ENCODE data around the gene RIC1. TPM values are rescaled to one million over a fixed set of nuclear protein-coding genes. Genes with fewer than 3 reads are reported as not detected.

The RIC1 gene
- total and polyA plus RNA-seq, 7 experiments from 2014 or later: 4.8 to 28.2 (median 24.4) TPM

DNA sequence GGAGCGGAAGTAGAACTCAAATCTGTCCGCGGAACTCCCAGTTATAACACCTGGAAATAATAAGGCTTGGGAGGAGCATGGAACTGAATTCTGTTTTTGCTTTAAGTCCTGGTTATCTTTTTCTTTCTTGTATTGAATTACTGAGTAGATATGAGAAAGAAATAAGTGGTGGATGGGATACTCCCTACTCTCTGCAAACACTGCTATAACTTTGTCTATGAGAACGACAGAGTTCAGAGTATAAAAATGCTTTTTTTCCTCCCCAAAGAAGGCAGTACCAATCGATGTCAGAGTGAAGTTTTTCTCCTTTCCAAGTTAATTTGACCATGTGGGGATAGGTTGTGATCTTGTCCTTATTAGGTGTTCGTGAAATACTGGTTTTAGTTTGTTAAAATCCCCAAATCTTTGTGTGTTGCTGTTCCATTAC lies 1.2 kb downstream of the RIC1 start:
- Histone ChIP-seq H3K4me3 (ENCODE audit: low read length) (peak overlapping the region; percentile 88), H3K27me3 (ENCODE audit: control insufficient read depth in 2 of 2, insufficient read depth in 2 of 2, low read length in 2 of 2) (no peaks in the 10 kb centered on the region), H3K36me3 (ENCODE audit: control insufficient read depth in 2 of 3, insufficient read depth in 3 of 3, low read length in 3 of 3) (peaks cover 0 to 8% (median 0%) of the 10 kb centered on the region in 3 experiments), H3K4me1 (ENCODE audit: control insufficient read depth in 2 of 2, insufficient read depth in 2 of 2, low read length in 2 of 2) (peaks cover 10 to 35% of the 10 kb centered on the region in 2 donors), H3K27ac (ENCODE audit: low read depth, low read length) (peak overlapping the region; percentile 89), H3K9me3 (ENCODE audit: control insufficient read depth in 2 of 3, low read length in 3 of 3) (peaks cover 0 to 2% (median 0%) of the 10 kb centered on the region in 3 experiments)
- intact Hi-C loops (cut with micrococcal nuclease): loop anchor here (1.0 to 5.0 kb wide), 4 partner anchors 42 to 1332 kb away; no protein-coding TSS in a partner anchor
- POLR2A ChIA-PET: no interaction called here
- ATAC-seq (no peak), DNase-seq (peak in 5 of 9 donors; percentile 16 to 34 (median 30))
- Mint-ChIP-seq H3K27ac (peak overlapping the region; percentile 85 to 98 (median 92)), H3K4me3 (peak overlapping the region; percentile 90 to 100 (median 97)), H3K4me1 (peaks cover 38 to 77% (median 66%) of the 10 kb centered on the region in 7 donors), H3K27me3 (no peaks in the 10 kb centered on the region), H3K36me3 (peaks cover under 1 to 22% (median 8%) of the 10 kb centered on the region in 5 donors), H3K9me3 (peaks cover 0 to 8% (median under 1%) of the 10 kb centered on the region in 11 donors)
- CTCF ChIA-PET: no interaction called here

DNA sequence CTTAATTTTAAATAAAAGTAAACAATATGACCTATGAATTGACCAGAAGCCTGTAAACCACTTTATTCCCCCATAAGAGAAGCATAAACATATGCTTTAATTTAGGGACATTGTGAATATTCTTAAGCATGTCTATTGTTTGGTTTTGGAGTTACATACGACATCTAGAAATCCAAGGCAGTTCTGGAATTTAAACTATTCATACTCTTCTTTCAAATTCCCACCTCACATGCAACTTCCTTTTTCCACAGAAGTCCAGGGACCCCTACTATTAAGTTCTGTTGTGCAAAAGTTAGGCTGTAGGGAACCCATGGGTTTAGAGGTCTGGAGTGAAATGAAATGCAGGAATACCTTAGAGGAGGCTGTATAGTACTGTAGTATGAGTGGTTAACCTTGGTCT lies 2.1 kb downstream of the RIC1 start:
- POLR2A ChIA-PET: no interaction called here
- CTCF ChIA-PET: no interaction called here
- intact Hi-C loops (cut with micrococcal nuclease): loop anchor here in 1 of 2 donors (5.0 kb wide), 2 partner anchors 41 to 76 kb away; no protein-coding TSS in a partner anchor
- Histone ChIP-seq H3K4me3 (ENCODE audit: low read length) (peak overlapping the region; percentile 14), H3K4me1 (ENCODE audit: control insufficient read depth in 2 of 2, insufficient read depth in 2 of 2, low read length in 2 of 2) (peaks cover 10 to 26% of the 10 kb centered on the region in 2 donors), H3K27ac (ENCODE audit: low read depth, low read length) (no peak overlapping the region), H3K27me3 (ENCODE audit: control insufficient read depth in 2 of 2, insufficient read depth in 2 of 2, low read length in 2 of 2) (no peaks in the 10 kb centered on the region), H3K36me3 (ENCODE audit: control insufficient read depth in 2 of 3, insufficient read depth in 3 of 3, low read length in 3 of 3) (peaks cover 0 to 10% (median 0%) of the 10 kb centered on the region in 3 experiments), H3K9me3 (ENCODE audit: control insufficient read depth in 2 of 3, low read length in 3 of 3) (peaks cover 0 to 5% (median 0%) of the 10 kb centered on the region in 3 experiments)
- no peak overlapping the region for H3K27ac Mint-ChIP-seq
- peaks cover 1 to 15% (median 7%) of the 10 kb centered on the region in 11 donors for H3K9me3 Mint-ChIP-seq
- H3K27me3 Mint-ChIP-seq: no peaks in the 10 kb centered on the region
- peak overlapping the region in 7 of 10 donors; percentile 2 to 99 (median 33) for H3K4me3 Mint-ChIP-seq
- H3K36me3 Mint-ChIP-seq: peaks cover 8 to 30% (median 17%) of the 10 kb centered on the region in 5 donors
- DNase-seq (no peak), ATAC-seq (no peak)
- peaks cover 37 to 73% (median 65%) of the 10 kb centered on the region in 7 donors for H3K4me1 Mint-ChIP-seq

DNA sequence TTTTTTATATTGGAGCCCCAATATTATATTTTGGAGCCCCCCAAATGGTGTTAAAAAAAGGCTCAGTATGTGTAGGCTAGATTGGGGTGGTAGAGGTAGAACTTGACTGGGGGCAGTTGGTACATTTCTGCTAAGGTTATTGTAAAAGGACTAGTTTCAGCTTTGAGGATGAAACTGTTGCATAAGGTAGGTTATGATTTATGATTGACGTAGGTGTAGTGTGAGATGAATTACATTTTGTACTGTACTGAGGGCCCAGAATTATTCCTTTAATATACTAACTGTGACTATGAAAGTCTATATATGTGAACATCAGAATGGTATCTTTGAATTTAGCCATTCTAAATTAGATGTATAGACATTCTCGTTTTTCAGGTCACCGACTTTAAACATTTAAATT lies 3.6 kb downstream of the RIC1 start:
- ATAC-seq (no peak), DNase-seq (no peak)
- POLR2A ChIA-PET: interaction anchor here (0.6 to 1.7 kb wide), 4 partner anchors 9 to 212 kb away, joined by 3 to 4 read pairs (median 3); no protein-coding TSS in a partner anchor
- H3K9me3 Mint-ChIP-seq: peaks cover 4 to 17% (median 8%) of the 10 kb centered on the region in 11 donors
- CTCF ChIA-PET: interaction anchor here (1.3 kb wide), 1 partner anchor 182 kb away, joined by 3 read pairs; the partner anchor contains the start of gene CD274
- H3K27me3 ChIP-seq (ENCODE audit: control insufficient read depth in 2 of 2, insufficient read depth in 2 of 2, low read length in 2 of 2): no peaks in the 10 kb centered on the region
- peaks cover 9 to 27% (median 21%) of the 10 kb centered on the region in 5 donors for H3K36me3 Mint-ChIP-seq
- no peak overlapping the region for H3K27ac ChIP-seq (ENCODE audit: low read depth, low read length)
- H3K4me1 Mint-ChIP-seq: peaks cover 31 to 63% (median 56%) of the 10 kb centered on the region in 7 donors
- peak overlapping the region in 4 of 10 donors; percentile 6 to 47 (median 22) for H3K4me3 Mint-ChIP-seq
- peaks cover 0 to 10% (median 0%) of the 10 kb centered on the region in 3 experiments for H3K36me3 ChIP-seq (ENCODE audit: control insufficient read depth in 2 of 3, insufficient read depth in 3 of 3, low read length in 3 of 3)
- intact Hi-C loops (cut with micrococcal nuclease): loop anchor here (2.0 to 5.0 kb wide), 3 partner anchors 14 to 75 kb away; no protein-coding TSS in a partner anchor
- peaks cover 0 to 5% (median 0%) of the 10 kb centered on the region in 3 experiments for H3K9me3 ChIP-seq (ENCODE audit: control insufficient read depth in 2 of 3, low read length in 3 of 3)
- H3K4me1 ChIP-seq (ENCODE audit: control insufficient read depth in 2 of 2, insufficient read depth in 2 of 2, low read length in 2 of 2): peaks cover 0 to 12% of the 10 kb centered on the region in 2 donors
- H3K27ac Mint-ChIP-seq: peak overlapping the region in 1 of 9 donors; percentile 1
- H3K27me3 Mint-ChIP-seq: no peaks in the 10 kb centered on the region
- H3K4me3 ChIP-seq (ENCODE audit: low read length): no peak overlapping the region

DNA sequence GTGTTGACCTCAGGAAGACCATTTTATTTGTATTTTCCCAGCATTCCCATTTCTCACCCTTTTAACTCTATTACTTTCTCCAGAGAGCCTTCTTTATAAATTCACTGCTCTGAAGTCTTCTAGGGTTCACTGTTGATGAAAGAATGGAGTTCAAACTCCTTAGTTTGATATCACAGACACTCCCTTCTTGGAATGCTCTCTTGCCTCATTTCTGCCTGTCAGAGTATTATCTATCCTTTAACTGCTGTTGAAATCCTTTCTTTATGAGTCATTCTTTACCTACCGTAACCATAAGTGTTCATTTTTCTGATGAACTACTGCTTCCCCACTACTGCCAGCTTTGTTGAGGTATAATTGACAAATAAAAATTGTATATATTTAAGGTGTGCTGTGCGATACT lies 4.3 kb downstream of the RIC1 start:
- no peak for ATAC-seq
- peaks cover 0 to 9% of the 10 kb centered on the region in 2 donors for H3K4me1 ChIP-seq (ENCODE audit: control insufficient read depth in 2 of 2, insufficient read depth in 2 of 2, low read length in 2 of 2)
- Mint-ChIP-seq H3K36me3 (peaks cover 16 to 34% (median 28%) of the 10 kb centered on the region in 5 donors), H3K4me1 (peaks cover 32 to 64% (median 59%) of the 10 kb centered on the region in 7 donors), H3K9me3 (peaks cover 6 to 24% (median 14%) of the 10 kb centered on the region in 11 donors), H3K27me3 (no peaks in the 10 kb centered on the region), H3K4me3 (peak overlapping the region in 2 of 10 donors; percentile 15 to 18), H3K27ac (no peak overlapping the region)
- peaks cover 0 to 10% (median 0%) of the 10 kb centered on the region in 3 experiments for H3K36me3 ChIP-seq (ENCODE audit: control insufficient read depth in 2 of 3, insufficient read depth in 3 of 3, low read length in 3 of 3)
- ChIA-PET POLR2A (interaction anchor here (0.6 kb wide), 2 partner anchors 194 to 212 kb away, joined by 3 read pairs; no protein-coding TSS in a partner anchor), CTCF (interaction anchor here (0.7 kb wide), 1 partner anchor 11 kb away, joined by 3 read pairs; no protein-coding TSS in a partner anchor)
- no peak for DNase-seq
- no peak overlapping the region for H3K27ac ChIP-seq (ENCODE audit: low read depth, low read length)
- intact Hi-C loops (cut with micrococcal nuclease): loop anchor here (2.0 to 5.0 kb wide), 3 partner anchors 14 to 74 kb away; no protein-coding TSS in a partner anchor
- no peaks in the 10 kb centered on the region for H3K27me3 ChIP-seq (ENCODE audit: control insufficient read depth in 2 of 2, insufficient read depth in 2 of 2, low read length in 2 of 2)
- H3K9me3 ChIP-seq (ENCODE audit: control insufficient read depth in 2 of 3, low read length in 3 of 3): peaks cover 0 to 5% (median 0%) of the 10 kb centered on the region in 3 experiments
- no peak overlapping the region for H3K4me3 ChIP-seq (ENCODE audit: low read length)

DNA sequence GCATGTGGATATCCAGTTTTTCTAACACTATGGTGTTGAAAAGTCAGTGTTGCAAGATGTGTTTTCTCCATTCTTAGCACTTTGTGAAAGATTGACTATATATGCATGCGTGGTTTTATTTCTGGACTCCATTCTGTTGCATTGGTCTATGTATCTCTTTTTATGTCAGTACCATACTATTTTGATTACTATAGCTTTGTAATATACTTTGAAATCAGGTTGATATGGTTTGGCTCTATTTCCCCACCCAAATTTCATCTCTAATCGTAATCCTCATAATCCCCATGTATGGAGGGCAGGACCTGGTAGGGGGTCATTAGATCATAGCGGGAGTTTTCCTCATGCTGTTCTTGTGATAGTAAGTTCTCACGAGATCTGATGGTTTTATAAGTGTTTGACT lies 6.5 kb downstream of the RIC1 start:
- H3K27me3 ChIP-seq (ENCODE audit: control insufficient read depth in 2 of 2, insufficient read depth in 2 of 2, low read length in 2 of 2): no peaks in the 10 kb centered on the region
- CTCF ChIA-PET: no interaction called here
- H3K36me3 ChIP-seq (ENCODE audit: control insufficient read depth in 2 of 3, insufficient read depth in 3 of 3, low read length in 3 of 3): peaks cover 0 to 3% (median 0%) of the 10 kb centered on the region in 3 experiments
- intact Hi-C loops (cut with micrococcal nuclease): no loop called here
- POLR2A ChIA-PET: interaction anchor here (1.5 kb wide), 1 partner anchor 26 kb away, joined by 3 read pairs; no protein-coding TSS in a partner anchor
- H3K4me3 ChIP-seq (ENCODE audit: low read length): no peak overlapping the region
- Mint-ChIP-seq H3K4me1 (peaks cover 32 to 82% (median 74%) of the 10 kb centered on the region in 7 donors), H3K9me3 (peaks cover 9 to 44% (median 31%) of the 10 kb centered on the region in 11 donors), H3K4me3 (peak overlapping the region in 1 of 10 donors; percentile 22), H3K27me3 (no peaks in the 10 kb centered on the region), H3K36me3 (peaks cover 31 to 55% (median 50%) of the 10 kb centered on the region in 5 donors), H3K27ac (peak overlapping the region in 2 of 9 donors; percentile 2 to 48)
- DNase-seq: no peak
- ATAC-seq: no peak
- H3K9me3 ChIP-seq (ENCODE audit: control insufficient read depth in 2 of 3, low read length in 3 of 3): peaks cover 0 to 5% (median 0%) of the 10 kb centered on the region in 3 experiments
- H3K27ac ChIP-seq (ENCODE audit: low read depth, low read length): no peak overlapping the region
- H3K4me1 ChIP-seq (ENCODE audit: control insufficient read depth in 2 of 2, insufficient read depth in 2 of 2, low read length in 2 of 2): peaks cover 0 to 6% of the 10 kb centered on the region in 2 donors

DNA sequence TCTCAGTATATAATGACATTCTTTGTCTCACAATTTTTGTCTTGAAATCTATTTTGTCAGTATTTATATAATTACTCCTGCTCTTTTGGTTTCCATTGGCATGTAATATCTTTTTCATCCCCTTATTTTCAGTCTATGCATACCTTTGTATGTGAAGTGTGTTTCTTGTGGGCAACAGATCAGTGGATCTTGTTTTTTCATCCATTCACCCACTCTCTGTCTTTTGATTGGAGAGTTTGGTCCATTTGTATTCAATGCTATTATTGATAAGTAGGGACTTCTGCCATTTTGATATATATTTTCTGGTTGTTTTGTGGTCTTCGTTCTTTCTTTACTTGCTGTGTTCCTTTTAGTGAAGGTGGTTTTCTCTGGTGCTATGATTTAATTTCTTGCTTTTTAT lies 10.9 kb downstream of the RIC1 start:
- H3K4me1 ChIP-seq (ENCODE audit: control insufficient read depth in 2 of 2, insufficient read depth in 2 of 2, low read length in 2 of 2): no peaks in the 10 kb centered on the region
- H3K27me3 ChIP-seq (ENCODE audit: control insufficient read depth in 2 of 2, insufficient read depth in 2 of 2, low read length in 2 of 2): no peaks in the 10 kb centered on the region
- no peak overlapping the region for H3K4me3 ChIP-seq (ENCODE audit: low read length)
- peaks cover 14 to 68% (median 56%) of the 10 kb centered on the region in 7 donors for H3K4me1 Mint-ChIP-seq
- DNase-seq (no peak), ATAC-seq (no peak)
- H3K9me3 ChIP-seq (ENCODE audit: control insufficient read depth in 2 of 3, low read length in 3 of 3): peaks cover 0 to 5% (median 0%) of the 10 kb centered on the region in 3 experiments
- H3K27ac ChIP-seq (ENCODE audit: low read depth, low read length): no peak overlapping the region
- no peak overlapping the region for H3K4me3 Mint-ChIP-seq
- H3K27ac Mint-ChIP-seq: no peak overlapping the region
- peaks cover 0 to 3% (median 0%) of the 10 kb centered on the region in 3 experiments for H3K36me3 ChIP-seq (ENCODE audit: control insufficient read depth in 2 of 3, insufficient read depth in 3 of 3, low read length in 3 of 3)
- intact Hi-C loops (cut with micrococcal nuclease): no loop called here
- peaks cover 9 to 67% (median 43%) of the 10 kb centered on the region in 11 donors for H3K9me3 Mint-ChIP-seq
- H3K27me3 Mint-ChIP-seq: no peaks in the 10 kb centered on the region
- CTCF ChIA-PET: no interaction called here
- H3K36me3 Mint-ChIP-seq: peaks cover 35 to 69% (median 60%) of the 10 kb centered on the region in 5 donors
- POLR2A ChIA-PET: no interaction called here
